Right cardiac atrium (tissue), 5 donors: ENCODE results near the gene DAG1. TPM values are rescaled to one million over a fixed set of nuclear protein-coding genes. Genes with fewer than 3 reads are reported as not detected.

ENCODE experiments used
- ATAC-seq, 2 donors: fragments of 200-7000 bp; cut with Tn5 transposase; one replicate each; pipeline versions ENCODE4 v1.8.0 to v1.9.1; 2020; ENCODE audit warnings: moderate library complexity in 2 of 2, mild to moderate bottlenecking in 1 of 2
- DNase-seq, 3 donors: peaks; one replicate each; pipeline ENCODE4 v3.0.0-alpha.2; 2020
- H3K27ac ChIP-seq: one replicate; pipeline ENCODE4 v1.5.1; 2013; ENCODE audit warnings: mild to moderate bottlenecking, low read length, control low read depth, moderate library complexity
- H3K27me3 ChIP-seq: one replicate; pipeline ENCODE4 v1.6.1; 2013; ENCODE audit not compliant: control insufficient read depth, insufficient read depth
- H3K4me1 ChIP-seq: one replicate; pipeline ENCODE4 v1.6.1; 2013; ENCODE audit warnings: low read length; ENCODE audit not compliant: control insufficient read depth, insufficient read depth
- H3K4me3 ChIP-seq: one replicate; pipeline ENCODE4 v1.5.1; 2013; ENCODE audit warnings: low read length, control low read depth
- H3K9me3 ChIP-seq: one replicate; pipeline ENCODE4 v1.6.1; 2013; ENCODE audit warnings: low read length; ENCODE audit not compliant: control insufficient read depth
- WGBS: extraction: QIAGEN DNeasy Blood & Tissue Kit; methylation state at CpG from one replicate; pipeline ENCODE4 v1.1.7; 2013; 5-methylcytosine and 5-hydroxymethylcytosine counted together
- intact Hi-C, 4 donors: fragments of 100-400 bp; cut with DNase I; formaldehyde crosslinking; loops; one replicate each; pipeline versions ENCODE4 v1.11.0 to v1.14.0; 2022 to 2023
- polyA plus RNA-seq: library from polyadenylated mRNA; stranded (reverse); fragments of 200-250 nt; gene quantifications from one replicate; pipeline ENCODE4 v1.2.3, GENCODE V29; 2013
- total RNA-seq, 4 donors: library from RNA; stranded (reverse); fragmentation: NEBNext Ultra II Directional; extraction: Animal tissue kit (Norgen Biotek cat#: 25700); gene quantifications; one replicate each; pipeline ENCODE4 v1.2.1, GENCODE V29; 2021
- donor health status: healthy with polysubstance abuse.
- donor health status: DM: no; HTN: yes; CAD: no.
- donor health status: DM: no; HTN: no; CAD: no.
- donor health status: DM: no; HTN: yes; CAD: no; lungs with severe emphysema.
- donor health status: DM: yes; HTN: yes; CAD: no.

Gene DAG1
- total and polyA plus RNA-seq, 5 donors = 64.0 to 141 (median 120) TPM

GRCh38 chr3:49518441-49518840 is 48.4 kb downstream of the DAG1 start:
- H3K4me1 ChIP-seq = peaks cover 21% of the 10 kb centered on the region
- H3K27ac ChIP-seq = no peak overlapping the region
- ATAC-seq = no peak
- no peak for DNase-seq
- no peak overlapping the region for H3K4me3 ChIP-seq
- 87% methylated on average over 5 of the region's 5 CpGs for WGBS
- no peaks in the 10 kb centered on the region for H3K27me3 ChIP-seq
- intact Hi-C loops = no loop called here
- no peaks in the 10 kb centered on the region for H3K9me3 ChIP-seq

GRCh38 chr3:49519296-49519695 is 49.2 kb downstream of the DAG1 start:
- Histone ChIP-seq H3K9me3 (no peaks in the 10 kb centered on the region), H3K27ac (no peak overlapping the region), H3K4me1 (peaks cover 21% of the 10 kb centered on the region), H3K4me3 (no peak overlapping the region), H3K27me3 (no peaks in the 10 kb centered on the region)
- no peak for DNase-seq
- intact Hi-C loops = no loop called here
- ATAC-seq = peak; percentile 26 to 32
- WGBS = 71% methylated on average over 6 of the region's 6 CpGs

- Histone ChIP-seq H3K4me1 (peaks cover 21% of the 10 kb centered on the region), H3K27ac (no peak overlapping the region), H3K27me3 (no peaks in the 10 kb centered on the region), H3K4me3 (no peak overlapping the region), H3K9me3 (no peaks in the 10 kb centered on the region)
- intact Hi-C loops = loop anchor here in 1 of 4 donors (10.0 kb wide), 1 partner anchor 365 kb away; no protein-coding TSS in a partner anchor
- DNase-seq = no peak
- peak; percentile 9 to 30 for ATAC-seq
- 83% methylated on average over 2 of the region's 2 CpGs for WGBS
Measured at GRCh38 chr3:49519916-49520385, 49.9 kb downstream of the DAG1 start.

- H3K4me3 ChIP-seq = no peak overlapping the region
- H3K27ac ChIP-seq = no peak overlapping the region
- ATAC-seq (no peak), DNase-seq (no peak)
- H3K9me3 ChIP-seq = no peaks in the 10 kb centered on the region
- peaks cover 12% of the 10 kb centered on the region for H3K4me1 ChIP-seq
- H3K27me3 ChIP-seq = no peaks in the 10 kb centered on the region
- intact Hi-C loops = loop anchor here in 1 of 4 donors (10.0 kb wide), 1 partner anchor 361 kb away; no protein-coding TSS in a partner anchor
- WGBS = 81% methylated on average over 5 of the region's 5 CpGs
Measured at GRCh38 chr3:49523756-49524747, 54.0 kb downstream of the DAG1 start.

GRCh38 chr3:49529567-49529966 is 59.5 kb downstream of the DAG1 start:
- H3K27ac ChIP-seq = no peak overlapping the region
- DNase-seq (no peak), ATAC-seq (no peak)
- intact Hi-C loops = loop anchor here in 1 of 4 donors (10.0 kb wide), 1 partner anchor 355 kb away; no protein-coding TSS in a partner anchor
- no peaks in the 10 kb centered on the region for H3K27me3 ChIP-seq
- peaks cover 6% of the 10 kb centered on the region for H3K4me1 ChIP-seq
- no peaks in the 10 kb centered on the region for H3K9me3 ChIP-seq
- no peak overlapping the region for H3K4me3 ChIP-seq

GRCh38 chr3:49530231-49530630 is 60.2 kb downstream of the DAG1 start:
- Histone ChIP-seq H3K4me3 (no peak overlapping the region), H3K27ac (no peak overlapping the region), H3K27me3 (no peaks in the 10 kb centered on the region), H3K9me3 (no peaks in the 10 kb centered on the region), H3K4me1 (peaks cover 6% of the 10 kb centered on the region)
- ATAC-seq (no peak), DNase-seq (no peak)
- intact Hi-C loops = no loop called here
- WGBS = 84% methylated on average over 5 of the region's 5 CpGs

GRCh38 chr3:49530701-49531100 is 60.6 kb downstream of the DAG1 start:
- intact Hi-C loops = no loop called here
- ATAC-seq (no peak), DNase-seq (no peak)
- Histone ChIP-seq H3K4me3 (no peak overlapping the region), H3K4me1 (peaks cover 6% of the 10 kb centered on the region), H3K27me3 (no peaks in the 10 kb centered on the region), H3K9me3 (no peaks in the 10 kb centered on the region), H3K27ac (no peak overlapping the region)
- 73% methylated on average over 8 of the region's 8 CpGs for WGBS

GRCh38 chr3:49531218-49531617 is 61.2 kb downstream of the DAG1 start:
- DNase-seq (no peak), ATAC-seq (no peak)
- intact Hi-C loops = no loop called here
- Histone ChIP-seq H3K27ac (no peak overlapping the region), H3K4me1 (peaks cover 6% of the 10 kb centered on the region), H3K4me3 (no peak overlapping the region), H3K9me3 (no peaks in the 10 kb centered on the region), H3K27me3 (no peaks in the 10 kb centered on the region)
- WGBS = 86% methylated on average over 10 of the region's 10 CpGs

GRCh38 chr3:49531715-49532114 is 61.6 kb downstream of the DAG1 start:
- no peaks in the 10 kb centered on the region for H3K27me3 ChIP-seq
- ATAC-seq (no peak), DNase-seq (no peak)
- no peaks in the 10 kb centered on the region for H3K9me3 ChIP-seq
- intact Hi-C loops = no loop called here
- peaks cover 7% of the 10 kb centered on the region for H3K4me1 ChIP-seq
- H3K4me3 ChIP-seq = no peak overlapping the region
- WGBS = 95% methylated on average over 16 of the region's 16 CpGs
- no peak overlapping the region for H3K27ac ChIP-seq

- intact Hi-C loops = no loop called here
- Histone ChIP-seq H3K27ac (no peak overlapping the region), H3K4me3 (no peak overlapping the region), H3K27me3 (no peaks in the 10 kb centered on the region), H3K4me1 (peaks cover 8% of the 10 kb centered on the region), H3K9me3 (no peaks in the 10 kb centered on the region)
- DNase-seq (no peak), ATAC-seq (no peak)
- WGBS = 92% methylated on average over 13 of the region's 13 CpGs
Measured at GRCh38 chr3:49533031-49533430, 63.0 kb downstream of the DAG1 start.

GRCh38 chr3:49533786-49534519 is 63.9 kb downstream of the DAG1 start:
- Histone ChIP-seq H3K9me3 (no peaks in the 10 kb centered on the region), H3K4me1 (peaks cover 8% of the 10 kb centered on the region), H3K27me3 (no peaks in the 10 kb centered on the region), H3K4me3 (no peak overlapping the region), H3K27ac (no peak overlapping the region)
- intact Hi-C loops = no loop called here
- ATAC-seq (no peak), DNase-seq (no peak)
- 81% methylated on average over 9 of the region's 9 CpGs for WGBS
